ENCODE measurements around the gene KDM4C.
"Not testable (repeated sequence)": the region's sequence is repeated elsewhere in the genome, so short reads cannot be mapped to it uniquely, and the experiment has no call there.

DNA sequence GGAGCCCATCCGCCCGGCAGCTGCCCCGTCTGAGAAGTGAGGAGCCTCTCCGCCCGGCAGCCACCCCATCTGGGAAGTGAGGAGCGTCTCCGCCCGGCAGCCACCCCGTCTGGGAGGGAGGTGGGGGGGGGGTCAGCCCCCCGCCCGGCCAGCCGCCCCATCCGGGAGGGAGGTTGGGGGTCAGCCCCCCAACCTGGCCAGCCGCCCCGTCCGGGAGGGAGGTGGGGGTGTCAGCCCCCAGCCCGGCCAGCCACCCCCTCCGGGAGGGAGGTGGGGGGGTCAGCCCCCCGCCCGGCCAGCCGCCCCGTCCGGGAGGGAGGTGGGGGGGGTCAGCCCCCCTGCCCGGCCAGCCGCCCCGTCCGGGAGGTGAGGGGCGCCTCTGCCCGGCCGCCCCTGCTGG, 49.9 kb downstream of the KDM4C start:
- TF ChIP-seq, protein P1, sequence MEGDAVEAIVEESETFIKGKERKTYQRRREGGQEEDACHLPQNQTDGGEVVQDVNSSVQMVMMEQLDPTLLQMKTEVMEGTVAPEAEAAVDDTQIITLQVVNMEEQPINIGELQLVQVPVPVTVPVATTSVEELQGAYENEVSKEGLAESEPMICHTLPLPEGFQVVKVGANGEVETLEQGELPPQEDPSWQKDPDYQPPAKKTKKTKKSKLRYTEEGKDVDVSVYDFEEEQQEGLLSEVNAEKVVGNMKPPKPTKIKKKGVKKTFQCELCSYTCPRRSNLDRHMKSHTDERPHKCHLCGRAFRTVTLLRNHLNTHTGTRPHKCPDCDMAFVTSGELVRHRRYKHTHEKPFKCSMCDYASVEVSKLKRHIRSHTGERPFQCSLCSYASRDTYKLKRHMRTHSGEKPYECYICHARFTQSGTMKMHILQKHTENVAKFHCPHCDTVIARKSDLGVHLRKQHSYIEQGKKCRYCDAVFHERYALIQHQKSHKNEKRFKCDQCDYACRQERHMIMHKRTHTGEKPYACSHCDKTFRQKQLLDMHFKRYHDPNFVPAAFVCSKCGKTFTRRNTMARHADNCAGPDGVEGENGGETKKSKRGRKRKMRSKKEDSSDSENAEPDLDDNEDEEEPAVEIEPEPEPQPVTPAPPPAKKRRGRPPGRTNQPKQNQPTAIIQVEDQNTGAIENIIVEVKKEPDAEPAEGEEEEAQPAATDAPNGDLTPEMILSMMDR (conservative IDR thresholded peaks at IDR 0.05 in 1 of 2, IDR thresholded peaks at IDR 0.05 in 1 of 2; ENCODE audit: low read depth in 1 of 2, low read length in 2 of 2), result not testable (repeated sequence)
- TF ChIP-seq EZH2 (IDR thresholded peaks at IDR 0.05; ENCODE audit: low read length, missing control alignments), result not testable (repeated sequence)
